AG04449 (cell line): ENCODE data around the gene SCT.

Experiments used
- CTCF ChIA-PET: fragments of 350-600 bp; formaldehyde crosslinking; extraction: SDS; loops from one replicate; lab custom pipeline; 2021; ENCODE audit warnings: antibody characterized with exemption; lab: Yijun Ruan, JAX
- POLR2A ChIA-PET: fragments of 400-600, 350-600 bp; formaldehyde crosslinking; extraction: SDS; loops from one replicate; lab custom pipeline; 2020; ENCODE audit warnings: antibody characterized with exemption, inconsistent platforms; lab: Yijun Ruan, JAX
- DNase-seq: peaks from one replicate; pipeline ENCODE4 v3.0.0-alpha.2; 2010; ENCODE audit warnings: low read depth, low spot score
- H3K4me3 ChIP-seq: 2 replicates; pipeline ENCODE4 v1.5.1; 2011; ENCODE audit warnings: low read depth, mild to moderate bottlenecking, control low read depth, low read length
- CTCF ChIP-seq: IDR thresholded peaks from one replicate; pipeline ENCODE4 v1.5.1; 2011; ENCODE audit warnings: mild to moderate bottlenecking, moderate library complexity, low read length, control low read depth, inconsistent platforms; ENCODE audit not compliant: insufficient read depth; ENCODE audit errors: missing control alignments

Gene SCT

GRCh38 chr11:624705-625635, 2.0 kb downstream of the SCT start, which contains the start of gene CDHR5:
Gene CDHR5 (minus strand): TSS chr11:624955. CDS start chr11:624902, 53 bp downstream.
- no peak for DNase-seq
- ChIA-PET POLR2A (no interaction called here), CTCF (no interaction called here)

GRCh38 chr11:623999-624704, 2.8 kb downstream of the SCT start:
- TF ChIP-seq CTCF = no peak
- ChIA-PET CTCF (no interaction called here), POLR2A (interaction anchor here (1.1 kb wide), 1 partner anchor 15 kb away, joined by 4 read pairs; no protein-coding TSS in a partner anchor)
- H3K4me3 ChIP-seq = no peak overlapping the region
- DNase-seq = no peak

More at GRCh38 chr11:624705-625635, 2.0 kb downstream of the SCT start, which contains the start of gene CDHR5:
- no peak within 1 kb of the TSS for H3K4me3 ChIP-seq
- TF ChIP-seq CTCF = no peak

- no peak for DNase-seq
- ChIA-PET CTCF (no interaction called here), POLR2A (interaction anchor here (1.1 kb wide), 1 partner anchor 15 kb away, joined by 4 read pairs; no protein-coding TSS in a partner anchor)
- H3K4me3 ChIP-seq = no peak overlapping the region
- TF ChIP-seq CTCF = no peak
These were observed 3.6 kb downstream of the SCT start for GRCh38 chr11:623349-623869.

- no peak for TF ChIP-seq CTCF
- POLR2A ChIA-PET = no interaction called here
- H3K4me3 ChIP-seq = no peak overlapping the region
- no peak for DNase-seq
- CTCF ChIA-PET = no interaction called here
These were observed 5.1 kb downstream of the SCT start for GRCh38 chr11:621838-622237.

- no peak overlapping the region for H3K4me3 ChIP-seq
- no peak for TF ChIP-seq CTCF
- POLR2A ChIA-PET = no interaction called here
- CTCF ChIA-PET = no interaction called here
- DNase-seq = no peak
These were observed 5.8 kb downstream of the SCT start for GRCh38 chr11:620935-621814.
